Measurements from ENCODE around the gene PTCH1.
A peak's percentile ranks its signal among the peaks of the same experiment; 100 is the strongest.

PTCH1 gene

GRCh38 chr9:95435074-95435728 is 81.6 kb downstream of the PTCH1 start:
- Histone ChIP-seq H3K27ac (ENCODE audit: low read depth, low read length) (no peak overlapping the region), H3K27me3 (ENCODE audit: control insufficient read depth in 5 of 5, insufficient read depth in 4 of 5, low read length in 5 of 5) (no peaks in the 10 kb centered on the region), H3K9ac (ENCODE audit: low read length in 5 of 5) (no peak overlapping the region), H3K9me3 (ENCODE audit: control insufficient read depth in 5 of 5, low read length in 5 of 5) (peaks cover 1 to 7% (median 6%) of the 10 kb centered on the region in 5 donors), H3K4me3 (ENCODE audit: low read depth in 1 of 5, low read length in 5 of 5) (no peak overlapping the region), H3K4me1 (ENCODE audit: control insufficient read depth in 5 of 5, insufficient read depth in 5 of 5, low read length in 5 of 5) (no peaks in the 10 kb centered on the region), H3K36me3 (ENCODE audit: control insufficient read depth in 5 of 5, insufficient read depth in 5 of 5, low read length in 5 of 5) (no peaks in the 10 kb centered on the region)

DNA sequence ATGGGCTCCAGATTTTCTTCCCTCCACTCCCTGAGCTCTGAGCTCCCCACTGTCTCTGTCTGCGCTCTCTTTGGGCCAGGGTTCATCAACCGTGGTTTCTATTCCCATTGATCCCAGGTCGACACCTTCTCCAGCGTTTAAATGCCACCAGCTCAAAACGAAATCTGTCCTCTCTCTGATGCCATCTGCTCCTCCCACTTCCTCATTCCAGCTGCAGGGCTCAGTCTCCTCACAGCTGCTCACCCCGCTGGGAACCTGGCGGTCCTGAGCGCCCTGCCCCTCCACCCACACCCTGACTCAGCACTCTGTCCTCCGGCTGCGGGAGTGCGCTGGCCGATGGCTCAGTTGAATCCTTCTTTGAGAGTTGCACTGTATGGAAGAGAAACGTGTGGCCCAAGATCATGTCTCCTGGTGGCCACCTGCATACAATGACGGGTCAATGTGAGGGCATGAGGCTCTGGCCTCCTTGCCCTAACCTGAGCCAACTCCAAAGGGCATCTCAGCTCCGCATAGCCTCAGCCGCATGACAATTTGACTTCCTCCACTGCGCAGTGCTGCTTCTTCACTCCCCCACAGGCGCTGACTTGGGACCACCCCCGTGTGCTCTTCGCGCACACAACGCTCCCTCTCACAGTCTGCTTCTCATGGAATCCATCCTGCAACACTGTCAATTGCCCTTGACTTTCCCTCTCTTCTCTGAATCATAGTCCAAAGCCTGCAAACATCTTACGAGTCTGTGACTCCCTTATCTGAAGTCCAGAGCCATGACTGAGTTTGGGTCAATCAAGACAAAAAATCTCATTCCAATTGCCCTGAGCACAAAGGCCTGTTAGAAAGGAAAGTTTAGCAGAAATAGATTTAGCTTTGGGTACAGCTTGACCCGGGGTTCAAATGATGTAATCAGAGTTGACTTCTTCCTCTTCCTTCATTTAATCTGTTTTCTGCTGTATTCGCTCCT is 82.4 kb downstream of the PTCH1 start:
- Histone ChIP-seq H3K9ac (ENCODE audit: low read length in 5 of 5) (no peak overlapping the region), H3K9me3 (ENCODE audit: control insufficient read depth in 5 of 5, low read length in 5 of 5) (peaks cover 2 to 14% (median 9%) of the 10 kb centered on the region in 5 donors), H3K4me1 (ENCODE audit: control insufficient read depth in 5 of 5, insufficient read depth in 5 of 5, low read length in 5 of 5) (no peaks in the 10 kb centered on the region), H3K36me3 (ENCODE audit: control insufficient read depth in 5 of 5, insufficient read depth in 5 of 5, low read length in 5 of 5) (no peaks in the 10 kb centered on the region), H3K27ac (ENCODE audit: low read depth, low read length) (no peak overlapping the region), H3K27me3 (ENCODE audit: control insufficient read depth in 5 of 5, insufficient read depth in 4 of 5, low read length in 5 of 5) (no peaks in the 10 kb centered on the region), H3K4me3 (ENCODE audit: low read depth in 1 of 5, low read length in 5 of 5) (no peak overlapping the region)

DNA sequence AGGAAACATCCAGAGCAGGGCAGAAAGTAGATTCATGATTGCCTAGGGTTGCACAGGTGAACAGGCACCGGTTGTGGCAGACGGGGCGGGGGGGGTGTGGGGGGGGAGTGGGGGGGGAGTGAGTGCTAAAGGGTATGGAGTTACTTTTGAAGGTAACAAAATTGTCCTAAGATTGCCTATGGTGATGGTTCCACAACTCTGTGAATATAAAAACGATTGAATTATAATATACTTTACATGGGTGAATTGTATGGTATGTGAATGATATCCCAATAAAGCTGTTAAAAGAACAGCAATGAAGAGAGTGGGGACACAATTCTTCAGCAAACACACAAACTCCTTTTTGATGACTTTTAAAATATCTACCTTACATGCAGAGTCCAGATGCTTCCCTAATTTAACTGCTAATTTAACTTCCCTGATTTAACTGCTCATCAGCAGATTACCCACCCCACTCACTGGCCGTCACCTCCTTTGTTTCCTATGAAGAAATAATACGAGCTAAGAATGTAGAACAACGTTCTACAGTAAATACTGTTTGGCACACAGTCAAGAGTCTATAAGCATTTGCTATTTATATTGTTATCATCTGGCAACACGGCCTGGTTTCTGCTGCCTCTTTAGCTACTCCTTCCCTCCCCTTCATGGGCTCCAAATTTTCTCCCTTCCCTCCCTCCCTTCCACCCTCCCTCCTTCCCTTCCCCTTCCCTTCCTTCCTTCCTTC is 83.5 kb downstream of the PTCH1 start:
- Histone ChIP-seq H3K9ac (ENCODE audit: low read length in 5 of 5) (no peak overlapping the region), H3K4me3 (ENCODE audit: low read depth in 1 of 5, low read length in 5 of 5) (no peak overlapping the region), H3K4me1 (ENCODE audit: control insufficient read depth in 5 of 5, insufficient read depth in 5 of 5, low read length in 5 of 5) (no peaks in the 10 kb centered on the region), H3K9me3 (ENCODE audit: control insufficient read depth in 5 of 5, low read length in 5 of 5) (peaks cover 2 to 14% (median 9%) of the 10 kb centered on the region in 5 donors), H3K27ac (ENCODE audit: low read depth, low read length) (no peak overlapping the region), H3K36me3 (ENCODE audit: control insufficient read depth in 5 of 5, insufficient read depth in 5 of 5, low read length in 5 of 5) (no peaks in the 10 kb centered on the region), H3K27me3 (ENCODE audit: control insufficient read depth in 5 of 5, insufficient read depth in 4 of 5, low read length in 5 of 5) (no peaks in the 10 kb centered on the region)

- Histone ChIP-seq H3K4me3 (ENCODE audit: low read depth in 1 of 5, low read length in 5 of 5) (no peak overlapping the region), H3K9ac (ENCODE audit: low read length in 5 of 5) (no peak overlapping the region), H3K27ac (ENCODE audit: low read depth, low read length) (no peak overlapping the region), H3K4me1 (ENCODE audit: control insufficient read depth in 5 of 5, insufficient read depth in 5 of 5, low read length in 5 of 5) (peaks cover 0 to 7% (median 4%) of the 10 kb centered on the region in 5 donors), H3K9me3 (ENCODE audit: control insufficient read depth in 5 of 5, low read length in 5 of 5) (peaks cover 2 to 14% (median 9%) of the 10 kb centered on the region in 5 donors), H3K27me3 (ENCODE audit: control insufficient read depth in 5 of 5, insufficient read depth in 4 of 5, low read length in 5 of 5) (no peaks in the 10 kb centered on the region), H3K36me3 (ENCODE audit: control insufficient read depth in 5 of 5, insufficient read depth in 5 of 5, low read length in 5 of 5) (no peaks in the 10 kb centered on the region)
Measured at GRCh38 chr9:95431286-95431685, 85.5 kb downstream of the PTCH1 start.

GRCh38 chr9:95429948-95430620 is 86.7 kb downstream of the PTCH1 start:
- no peaks in the 10 kb centered on the region for H3K36me3 ChIP-seq (ENCODE audit: control insufficient read depth in 5 of 5, insufficient read depth in 5 of 5, low read length in 5 of 5)
- peaks cover 0 to 10% (median 7%) of the 10 kb centered on the region in 5 donors for H3K4me1 ChIP-seq (ENCODE audit: control insufficient read depth in 5 of 5, insufficient read depth in 5 of 5, low read length in 5 of 5)
- no peaks in the 10 kb centered on the region for H3K27me3 ChIP-seq (ENCODE audit: control insufficient read depth in 5 of 5, insufficient read depth in 4 of 5, low read length in 5 of 5)
- H3K9ac ChIP-seq (ENCODE audit: low read length in 5 of 5) = no peak overlapping the region
- peaks cover 2 to 14% (median 9%) of the 10 kb centered on the region in 5 donors for H3K9me3 ChIP-seq (ENCODE audit: control insufficient read depth in 5 of 5, low read length in 5 of 5)
- H3K27ac ChIP-seq (ENCODE audit: low read depth, low read length) = no peak overlapping the region
- no peak overlapping the region for H3K4me3 ChIP-seq (ENCODE audit: low read depth in 1 of 5, low read length in 5 of 5)

- Histone ChIP-seq H3K36me3 (ENCODE audit: control insufficient read depth in 5 of 5, insufficient read depth in 5 of 5, low read length in 5 of 5) (no peaks in the 10 kb centered on the region), H3K9me3 (ENCODE audit: control insufficient read depth in 5 of 5, low read length in 5 of 5) (peaks cover 2 to 15% (median 9%) of the 10 kb centered on the region in 5 donors), H3K27ac (ENCODE audit: low read depth, low read length) (no peak overlapping the region), H3K27me3 (ENCODE audit: control insufficient read depth in 5 of 5, insufficient read depth in 4 of 5, low read length in 5 of 5) (no peaks in the 10 kb centered on the region), H3K9ac (ENCODE audit: low read length in 5 of 5) (no peak overlapping the region), H3K4me3 (ENCODE audit: low read depth in 1 of 5, low read length in 5 of 5) (no peak overlapping the region), H3K4me1 (ENCODE audit: control insufficient read depth in 5 of 5, insufficient read depth in 5 of 5, low read length in 5 of 5) (peaks cover 0 to 10% (median 7%) of the 10 kb centered on the region in 5 donors)
Measured at GRCh38 chr9:95429096-95429495, 87.7 kb downstream of the PTCH1 start.

DNA sequence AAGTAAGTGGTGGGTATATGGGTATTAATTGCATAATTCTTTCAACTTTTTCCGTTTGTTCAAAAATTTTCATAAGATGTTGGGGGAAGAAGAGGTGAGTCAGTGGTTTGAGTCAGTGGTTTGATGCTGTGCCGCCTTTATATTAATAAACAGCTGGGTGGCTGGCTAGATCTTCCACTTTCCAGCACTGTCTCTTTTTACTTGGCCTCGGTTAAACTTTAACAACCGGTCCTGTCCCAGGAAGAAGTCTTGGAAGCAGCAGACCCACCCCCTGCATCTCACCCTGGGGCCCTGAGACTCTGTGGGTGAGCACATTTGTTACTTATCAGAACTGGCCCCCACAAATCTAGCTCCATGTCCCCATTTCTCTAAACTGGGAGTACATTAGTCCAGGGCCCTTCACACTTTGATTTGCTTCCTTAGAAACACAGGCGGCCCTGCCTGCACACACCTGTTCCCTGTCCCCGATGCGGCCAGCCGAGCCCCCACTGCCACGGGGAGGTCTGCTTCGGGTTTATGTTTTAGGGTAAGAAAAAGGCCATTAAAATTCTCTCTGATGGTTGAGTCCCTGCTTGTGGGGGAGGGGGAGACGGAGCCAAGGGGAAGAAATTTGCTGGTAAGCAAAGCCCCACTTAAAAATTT is 90.7 kb downstream of the PTCH1 start:
- H3K9me3 ChIP-seq (ENCODE audit: control insufficient read depth in 5 of 5, low read length in 5 of 5) = peaks cover 8 to 40% (median 31%) of the 10 kb centered on the region in 5 donors
- H3K9ac ChIP-seq (ENCODE audit: low read length in 5 of 5) = peak overlapping the region in 2 of 5 donors; percentile 14 to 35
- peak overlapping the region in 4 of 5 donors; percentile 50 to 58 (median 53) for H3K4me3 ChIP-seq (ENCODE audit: low read depth in 1 of 5, low read length in 5 of 5)
- peak overlapping the region; percentile 30 for H3K27ac ChIP-seq (ENCODE audit: low read depth, low read length)
- H3K36me3 ChIP-seq (ENCODE audit: control insufficient read depth in 5 of 5, insufficient read depth in 5 of 5, low read length in 5 of 5) = peaks cover 0 to 5% (median 0%) of the 10 kb centered on the region in 5 donors
- no peaks in the 10 kb centered on the region for H3K27me3 ChIP-seq (ENCODE audit: control insufficient read depth in 5 of 5, insufficient read depth in 4 of 5, low read length in 5 of 5)
- H3K4me1 ChIP-seq (ENCODE audit: control insufficient read depth in 5 of 5, insufficient read depth in 5 of 5, low read length in 5 of 5) = peaks cover 0 to 10% (median 7%) of the 10 kb centered on the region in 5 donors

GRCh38 chr9:95422650-95423049 is 94.1 kb downstream of the PTCH1 start:
- Histone ChIP-seq H3K4me1 (ENCODE audit: control insufficient read depth in 5 of 5, insufficient read depth in 5 of 5, low read length in 5 of 5) (peaks cover 0 to 10% (median 7%) of the 10 kb centered on the region in 5 donors), H3K9me3 (ENCODE audit: control insufficient read depth in 5 of 5, low read length in 5 of 5) (peaks cover 6 to 37% (median 24%) of the 10 kb centered on the region in 5 donors), H3K27ac (ENCODE audit: low read depth, low read length) (no peak overlapping the region), H3K4me3 (ENCODE audit: low read depth in 1 of 5, low read length in 5 of 5) (no peak overlapping the region), H3K36me3 (ENCODE audit: control insufficient read depth in 5 of 5, insufficient read depth in 5 of 5, low read length in 5 of 5) (peaks cover 0 to 5% (median 0%) of the 10 kb centered on the region in 5 donors), H3K9ac (ENCODE audit: low read length in 5 of 5) (no peak overlapping the region), H3K27me3 (ENCODE audit: control insufficient read depth in 5 of 5, insufficient read depth in 4 of 5, low read length in 5 of 5) (no peaks in the 10 kb centered on the region)

DNA sequence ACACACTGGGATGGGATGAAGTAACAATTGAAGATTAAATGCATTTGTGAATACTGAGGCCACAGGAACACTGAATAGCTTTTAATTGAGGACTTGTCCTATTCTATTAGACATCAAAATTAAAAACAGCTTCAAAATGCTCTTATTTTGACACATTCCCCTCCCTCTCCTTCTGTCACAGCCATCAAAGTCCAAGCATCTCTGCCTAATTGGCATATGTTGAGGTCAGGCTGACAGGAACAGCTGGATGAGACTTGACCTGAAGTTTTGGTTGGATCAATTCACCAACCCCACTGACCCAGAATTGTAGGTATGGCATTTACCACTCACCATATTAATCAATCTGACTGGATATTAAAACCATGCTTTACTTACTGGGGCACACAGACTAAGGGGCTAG is 96.3 kb downstream of the PTCH1 start:
- Histone ChIP-seq H3K9me3 (ENCODE audit: control insufficient read depth in 5 of 5, low read length in 5 of 5) (peaks cover 6 to 37% (median 24%) of the 10 kb centered on the region in 5 donors), H3K36me3 (ENCODE audit: control insufficient read depth in 5 of 5, insufficient read depth in 5 of 5, low read length in 5 of 5) (peaks cover 0 to 5% (median 0%) of the 10 kb centered on the region in 5 donors), H3K4me3 (ENCODE audit: low read depth in 1 of 5, low read length in 5 of 5) (no peak overlapping the region), H3K27ac (ENCODE audit: low read depth, low read length) (no peak overlapping the region), H3K4me1 (ENCODE audit: control insufficient read depth in 5 of 5, insufficient read depth in 5 of 5, low read length in 5 of 5) (no peaks in the 10 kb centered on the region), H3K9ac (ENCODE audit: low read length in 5 of 5) (no peak overlapping the region), H3K27me3 (ENCODE audit: control insufficient read depth in 5 of 5, insufficient read depth in 4 of 5, low read length in 5 of 5) (no peaks in the 10 kb centered on the region)

All from subcutaneous abdominal adipose tissue (tissue), 5 donors.